H1 (cell line): Measurements from ENCODE around the gene PLA2G15. TPM values are rescaled to one million over a fixed set of nuclear protein-coding genes. Genes with fewer than 3 reads are reported as not detected.

Experiments
- CTCF ChIA-PET: fragments of 300-600 bp; sonication (Branson Sonifier 250); formaldehyde crosslinking; loops from one replicate; lab custom pipeline; 2021; ENCODE audit not compliant: partially characterized antibody; lab: Charles Lee
- POLR2A ChIA-PET: fragments of 300-600 bp; sonication (Branson Sonifier 250); formaldehyde crosslinking; loops from one replicate; lab custom pipeline; 2021; ENCODE audit warnings: inconsistent platforms; ENCODE audit not compliant: partially characterized antibody; lab: Charles Lee
- DNase-seq, 2 experiments: peaks; one replicate each; pipeline versions ENCODE4 v3.0.0 to v3.0.0-alpha.2; 2010 to 2022; ENCODE audit warnings: low spot score in 2 of 2, low read depth in 1 of 2, mixed read lengths in 1 of 2
- FAIRE-seq: peaks from 2 replicates; lab custom pipeline; 2011; peaks lifted over from hg19 to GRCh38; lab: Jason Lieb, UNC
- H2AFZ ChIP-seq: 2 replicates; pipeline ENCODE4 v1.8.1; 2012; ENCODE audit warnings: low read length, inconsistent platforms
- H2AK5ac ChIP-seq: 2 replicates; pipeline ENCODE4 v1.6.1; 2013; ENCODE audit warnings: low read depth, low read length
- H2BK120ac ChIP-seq: replicated peaks from 2 replicates; pipeline ENCODE3; 2013; ENCODE audit warnings: low read depth, low read length, inconsistent platforms
- H2BK12ac ChIP-seq: 2 replicates; pipeline ENCODE4 v1.6.1; 2013; ENCODE audit warnings: low read depth, low read length
- H2BK15ac ChIP-seq: 2 replicates; pipeline ENCODE4 v1.6.1; 2013; ENCODE audit warnings: low read length
- H2BK20ac ChIP-seq: 2 replicates; pipeline ENCODE4 v1.6.1; 2013; ENCODE audit warnings: low read length
- H2BK5ac ChIP-seq: 2 replicates; pipeline ENCODE4 v1.6.1; 2013; ENCODE audit warnings: low read depth, low read length
- H3K14ac ChIP-seq: 2 replicates; pipeline ENCODE4 v1.6.1; 2013; ENCODE audit warnings: inconsistent platforms; ENCODE audit not compliant: insufficient read length
- H3K18ac ChIP-seq: 2 replicates; pipeline ENCODE4 v1.6.1; 2013; ENCODE audit warnings: low read length; ENCODE audit errors: extremely low read depth
- H3K23ac ChIP-seq: 2 replicates; pipeline ENCODE4 v1.6.1; 2013; ENCODE audit warnings: inconsistent platforms; ENCODE audit not compliant: insufficient read length
- H3K23me2 ChIP-seq: 2 replicates; pipeline ENCODE4 v1.6.1; 2013; ENCODE audit warnings: low read depth, low read length
- H3K27ac ChIP-seq: 2 replicates; pipeline ENCODE4 v1.6.1; 2011; ENCODE audit warnings: low read depth, low read length, inconsistent platforms
- H3K27me3 ChIP-seq, 4 experiments: replicated peaks in 1 of 4; 1 replicate in 1 of 4; 2 replicates in 3 of 4; pipeline versions ENCODE4 v1.6.1 to v1.8.1; 2011 to 2013; ENCODE audit warnings: low read length in 3 of 4, mild to moderate bottlenecking in 3 of 4, inconsistent platforms in 2 of 4, mixed read lengths in 2 of 4, moderate library complexity in 1 of 4; ENCODE audit not compliant: control insufficient read depth in 3 of 4, insufficient read depth in 3 of 4; ENCODE audit errors: extremely low read depth in 1 of 4
- H3K36me3 ChIP-seq, 4 experiments: 2 replicates each; pipeline versions ENCODE4 v1.6.1 to v1.8.1; 2011 to 2013; ENCODE audit warnings: mild to moderate bottlenecking in 4 of 4, low read length in 3 of 4, moderate library complexity in 2 of 4, control low read depth in 1 of 4, inconsistent platforms in 1 of 4; ENCODE audit not compliant: insufficient read depth in 4 of 4, control insufficient read depth in 2 of 4
- H3K4ac ChIP-seq: replicated peaks from 2 replicates; pipeline ENCODE3; 2013; ENCODE audit warnings: low read length, low read depth, mixed read lengths, inconsistent platforms; ENCODE audit not compliant: insufficient read length
- H3K4me1 ChIP-seq, 4 experiments: replicated peaks in 1 of 4; 1 replicate in 1 of 4; 2 replicates in 3 of 4; pipeline versions ENCODE4 v1.6.1 to v1.8.1; 2011 to 2013; ENCODE audit warnings: low read length in 3 of 4, inconsistent platforms in 2 of 4, mixed read lengths in 1 of 4; ENCODE audit not compliant: insufficient read depth in 4 of 4, control insufficient read depth in 3 of 4
- H3K4me2 ChIP-seq, 2 experiments: 2 replicates each; pipeline versions ENCODE4 v1.6.1 to v1.8.1; 2011 to 2013; ENCODE audit warnings: low read depth in 2 of 2, low read length in 2 of 2, control low read depth in 1 of 2, inconsistent platforms in 1 of 2, mild to moderate bottlenecking in 1 of 2; ENCODE audit not compliant: insufficient read depth in 1 of 2
- H3K4me3 ChIP-seq, 4 experiments: fragments of 200-600, 300-600 bp in 1 of 4; sonication (generic), shearing (Covaris generic), sonication (Bioruptor Twin) in 1 of 4; 2 replicates each; pipeline versions ENCODE4 v1.5.1 to v1.8.1; 2011 to 2016; ENCODE audit warnings: low read length in 4 of 4, low read depth in 3 of 4, control low read depth in 2 of 4, inconsistent platforms in 2 of 4, mild to moderate bottlenecking in 2 of 4, mixed read lengths in 1 of 4, moderate library complexity in 1 of 4; ENCODE audit not compliant: insufficient read depth in 2 of 4; ENCODE audit errors: extremely low read depth in 1 of 4
- H3K56ac ChIP-seq: replicated peaks from 2 replicates; pipeline ENCODE3; 2013; ENCODE audit warnings: low read depth, mild to moderate bottlenecking, mixed read lengths, low read length, inconsistent platforms; ENCODE audit not compliant: insufficient read length
- H3K79me1 ChIP-seq: 2 replicates; pipeline ENCODE4 v1.6.1; 2013; ENCODE audit warnings: low read depth, low read length, control low read depth
- H3K79me2 ChIP-seq, 2 experiments: 2 replicates each; pipeline versions ENCODE4 v1.6.1 to v1.8.1; 2012 to 2013; ENCODE audit warnings: low read length in 2 of 2, mild to moderate bottlenecking in 2 of 2, inconsistent platforms in 1 of 2; ENCODE audit not compliant: insufficient read depth in 2 of 2, control insufficient read depth in 1 of 2
- H3K9ac ChIP-seq, 4 experiments: replicated peaks in 1 of 4; 1 replicate in 1 of 4; 2 replicates in 3 of 4; pipeline versions ENCODE4 v1.6.1 to v1.8.1; 2011 to 2013; ENCODE audit warnings: low read depth in 3 of 4, low read length in 3 of 4, control low read depth in 2 of 4, mild to moderate bottlenecking in 2 of 4, moderate library complexity in 2 of 4, inconsistent platforms in 1 of 4; ENCODE audit errors: extremely low read depth in 1 of 4
- H3K9me3 ChIP-seq, 2 experiments: 2 replicates each; pipeline versions ENCODE4 v1.6.1 to v1.8.1; 2012 to 2013; ENCODE audit warnings: mild to moderate bottlenecking in 2 of 2, moderate library complexity in 2 of 2, control low read depth in 1 of 2, inconsistent platforms in 1 of 2, low read depth in 1 of 2, low read length in 1 of 2, mixed read lengths in 1 of 2; ENCODE audit not compliant: insufficient read depth in 2 of 2
- H4K20me1 ChIP-seq, 2 experiments: replicated peaks in 1 of 2; 2 replicates each; pipeline versions ENCODE3 to v1.8.1; 2011 to 2013; ENCODE audit warnings: inconsistent platforms in 2 of 2, low read length in 2 of 2, mild to moderate bottlenecking in 1 of 2; ENCODE audit not compliant: insufficient read depth in 2 of 2, control insufficient read depth in 1 of 2
- H4K5ac ChIP-seq: 2 replicates; pipeline ENCODE4 v1.6.1; 2013; ENCODE audit warnings: low read length, low read depth, mixed read lengths, inconsistent platforms; ENCODE audit not compliant: insufficient read length
- H4K8ac ChIP-seq: 2 replicates; pipeline ENCODE4 v1.8.0; 2013; ENCODE audit warnings: mild to moderate bottlenecking, moderate library complexity, low read length, inconsistent platforms; ENCODE audit not compliant: insufficient read depth; ENCODE audit errors: extremely low read depth
- H4K91ac ChIP-seq: replicated peaks from 2 replicates; pipeline ENCODE3; 2013; ENCODE audit warnings: low read length, mixed read lengths, inconsistent platforms; ENCODE audit not compliant: insufficient read length
- BRCA1 ChIP-seq: IDR thresholded peaks from 2 replicates; pipeline ENCODE4 v1.6.1; 2012; ENCODE audit warnings: low read depth, low read length, improper control_type of control experiment
- CBX5 ChIP-seq: fragments of 300-800, 300-1000 bp; sonication (generic); IDR thresholded peaks from 2 replicates; pipeline ENCODE4 v1.7.1; 2016; ENCODE audit warnings: antibody characterized with exemption, low read length, low read depth
- CBX8 ChIP-seq: fragments of 300-800, 300-1000 bp; sonication (generic); IDR thresholded peaks from 2 replicates; pipeline ENCODE4 v1.7.1; 2016; ENCODE audit warnings: low read depth, low read length, borderline replicate concordance
- CHD1 ChIP-seq: IDR thresholded peaks from 2 replicates; pipeline ENCODE4 v1.6.1; 2012; ENCODE audit warnings: low read depth, low read length, improper control_type of control experiment
- GTF2F1 ChIP-seq: IDR thresholded peaks from 2 replicates; pipeline ENCODE4 v1.6.1; 2012; ENCODE audit warnings: low read depth, low read length, improper control_type of control experiment, borderline replicate concordance
- HDAC2 ChIP-seq, 2 experiments: fragments of 300-600 bp in 1 of 2; sonication (generic) in 1 of 2; IDR thresholded peaks; 2 replicates each; pipeline ENCODE4 v1.6.1; 2011 to 2012; ENCODE audit warnings: low read depth in 2 of 2, low read length in 2 of 2, mild to moderate bottlenecking in 2 of 2, moderate library complexity in 2 of 2, borderline replicate concordance in 1 of 2, inconsistent platforms in 1 of 2
- HDAC6 ChIP-seq: IDR thresholded peaks from one replicate; pipeline ENCODE4 v1.7.1; 2012; ENCODE audit warnings: low read depth, mild to moderate bottlenecking, inconsistent platforms, low read length, moderate library complexity
- NANOG ChIP-seq: IDR thresholded peaks from 2 replicates; pipeline ENCODE4 v1.6.1; 2011; ENCODE audit warnings: low read length, low read depth, mild to moderate bottlenecking, inconsistent platforms; ENCODE audit not compliant: insufficient read depth, poor library complexity, severe bottlenecking
- RAD21 ChIP-seq, 2 experiments: IDR thresholded peaks in 1 of 2; conservative IDR thresholded peaks in 1 of 2; 2 replicates each; pipeline ENCODE4 v1.6.1; 2011; ENCODE audit warnings: low read depth in 2 of 2, low read length in 2 of 2, improper control_type of control experiment in 1 of 2, inconsistent platforms in 1 of 2, mild to moderate bottlenecking in 1 of 2, moderate library complexity in 1 of 2
- SIRT6 ChIP-seq: IDR thresholded peaks from one replicate; pipeline ENCODE4 v1.7.1; 2012; ENCODE audit warnings: low read length, inconsistent platforms
- TAF7 ChIP-seq: optimal IDR thresholded peaks from 2 replicates; pipeline ENCODE3; 2011; ENCODE audit warnings: low read depth, mild to moderate bottlenecking, inconsistent platforms, low read length, moderate library complexity, borderline replicate concordance
- WGBS, 2 experiments: shearing (Covaris generic) in 1 of 2; methylation state at CpG; one replicate each; pipeline versions ENCODE4 v1.1.6 to v1.1.7; 2013 to 2015; ENCODE audit warnings: low lambda C conversion rate in 2 of 2, mixed read lengths in 2 of 2, inconsistent platforms in 1 of 2, low coverage in 1 of 2, missing lambda C conversion rate in 1 of 2; ENCODE audit not compliant: insufficient replicate concordance in 2 of 2, insufficient coverage in 1 of 2, insufficient read length in 1 of 2; ENCODE audit errors: extremely low coverage in 1 of 2, missing lambda C conversion rate in 1 of 2; 5-methylcytosine and 5-hydroxymethylcytosine counted together
- polyA plus RNA-seq, 7 experiments: library from polyadenylated mRNA; depleted of rRNA in 3 of 7; stranded (reverse) in 5 of 7; unstranded in 2 of 7; fragments of >200 nt in 5 of 7; fragments of 200-250 nt in 2 of 7; gene quantifications; 1 replicate in 5 of 7; 2 replicates in 1 of 7; 4 replicates in 1 of 7; pipeline versions ENCODE4 v1.2.1 to v1.2.3, GENCODE V29; 2011 to 2013; ENCODE audit warnings: missing spikeins in 2 of 7, mixed read lengths in 2 of 7
- total RNA-seq: library from RNA; stranded (reverse); fragmentation: NEBNext Ultra II Directional; extraction: Animal tissue kit (Norgen Biotek cat#: 25700); gene quantifications from 2 replicates; pipeline ENCODE4 v1.2.1, GENCODE V29; 2021

Gene PLA2G15
- total and polyA plus RNA-seq, 2 of the 8 experiments (the other 6 are each of a cell fraction or from before 2014, with no cell fraction given), result 11.2 to 12.0 TPM

- Histone ChIP-seq H3K23me2 (no peaks in the 10 kb centered on the region), H3K79me1 (no peaks in the 10 kb centered on the region), H4K91ac (no peak overlapping the region), H3K4ac (no peak overlapping the region), H3K4me1 (no peaks in the 10 kb centered on the region), H3K56ac (no peak overlapping the region), H2BK5ac (no peak overlapping the region), H2BK12ac (no peak overlapping the region), H2BK20ac (no peak overlapping the region), H3K4me3 (no peak overlapping the region), H3K9ac (no peak overlapping the region), H3K4me2 (no peak overlapping the region), H4K5ac (no peak overlapping the region), H2AFZ (no peak overlapping the region), H4K20me1 (no peaks in the 10 kb centered on the region), H2AK5ac (no peak overlapping the region), H3K14ac (no peak overlapping the region), H3K27me3 (no peaks in the 10 kb centered on the region), H3K27ac (no peak overlapping the region), H3K23ac (no peak overlapping the region), H3K9me3 (no peaks in the 10 kb centered on the region), H4K8ac (no peak overlapping the region), H2BK15ac (no peak overlapping the region), H3K79me2 (no peaks in the 10 kb centered on the region), H2BK120ac (no peak overlapping the region), H3K18ac (no peak overlapping the region), H3K36me3 (no peaks in the 10 kb centered on the region; a peak in 1 of 8 replicates)
- 89% methylated on average over 3 of the region's 3 CpGs; no CpG with 5 or more reads in 1 of the 2 experiments for WGBS, 2 experiments
- TF ChIP-seq CBX8, result no peak
- no peak for TF ChIP-seq CHD1
- TF ChIP-seq HDAC6, result no peak
- TF ChIP-seq NANOG, result no peak
- no peak for TF ChIP-seq HDAC2 (IDR thresholded peaks at IDR 0.05; ENCODE audit: borderline replicate concordance in 1 of 2, low read depth in 2 of 2, low read length in 2 of 2)
- TF ChIP-seq SIRT6, result no peak
- TF ChIP-seq BRCA1, result no peak
- no peak for TF ChIP-seq RAD21 (IDR thresholded peaks at IDR 0.05 in 1 of 2, conservative IDR thresholded peaks at IDR 0.05 in 1 of 2; ENCODE audit: low read depth in 2 of 2, low read length in 2 of 2)
- no peak for TF ChIP-seq GTF2F1
- no peak for TF ChIP-seq TAF7
- no peak for TF ChIP-seq CBX5
- CTCF ChIA-PET, result no interaction called here
- DNase-seq (no peak), FAIRE-seq (no peak)
- POLR2A ChIA-PET, result interaction anchor here (1.0 kb wide), 1 partner anchor 15 kb away, joined by 3 read pairs; no protein-coding TSS in a partner anchor
These were observed 30.4 kb upstream of the PLA2G15 start for GRCh38 chr16:68214726-68215125.
